Activated naive CD8-positive, alpha-beta T cell (primary cell): Measurements from ENCODE around the gene ZRSR2.
"Not testable (repeated sequence)": the region's sequence is repeated elsewhere in the genome, so short reads cannot be mapped to it uniquely, and the experiment has no call there.

ENCODE experiments used
- H3K27ac Mint-ChIP-seq: one replicate; pipeline ENCODE4 v1.8.0; 2021; ENCODE audit warnings: mixed read lengths
- H3K27me3 Mint-ChIP-seq: one replicate; pipeline ENCODE4 v1.8.0; 2021; ENCODE audit warnings: mixed read lengths
- H3K36me3 Mint-ChIP-seq: one replicate; pipeline ENCODE4 v1.8.0; 2021; ENCODE audit warnings: mixed read lengths
- H3K4me1 Mint-ChIP-seq: one replicate; pipeline ENCODE4 v1.8.0; 2021; ENCODE audit warnings: low read depth, mixed read lengths
- H3K4me3 Mint-ChIP-seq: one replicate; pipeline ENCODE4 v1.8.0; 2021; ENCODE audit warnings: mild to moderate bottlenecking, mixed read lengths
- H3K9me3 Mint-ChIP-seq: one replicate; pipeline ENCODE4 v1.8.0; 2021; ENCODE audit warnings: low read depth, mixed read lengths

ZRSR2 gene

DNA sequence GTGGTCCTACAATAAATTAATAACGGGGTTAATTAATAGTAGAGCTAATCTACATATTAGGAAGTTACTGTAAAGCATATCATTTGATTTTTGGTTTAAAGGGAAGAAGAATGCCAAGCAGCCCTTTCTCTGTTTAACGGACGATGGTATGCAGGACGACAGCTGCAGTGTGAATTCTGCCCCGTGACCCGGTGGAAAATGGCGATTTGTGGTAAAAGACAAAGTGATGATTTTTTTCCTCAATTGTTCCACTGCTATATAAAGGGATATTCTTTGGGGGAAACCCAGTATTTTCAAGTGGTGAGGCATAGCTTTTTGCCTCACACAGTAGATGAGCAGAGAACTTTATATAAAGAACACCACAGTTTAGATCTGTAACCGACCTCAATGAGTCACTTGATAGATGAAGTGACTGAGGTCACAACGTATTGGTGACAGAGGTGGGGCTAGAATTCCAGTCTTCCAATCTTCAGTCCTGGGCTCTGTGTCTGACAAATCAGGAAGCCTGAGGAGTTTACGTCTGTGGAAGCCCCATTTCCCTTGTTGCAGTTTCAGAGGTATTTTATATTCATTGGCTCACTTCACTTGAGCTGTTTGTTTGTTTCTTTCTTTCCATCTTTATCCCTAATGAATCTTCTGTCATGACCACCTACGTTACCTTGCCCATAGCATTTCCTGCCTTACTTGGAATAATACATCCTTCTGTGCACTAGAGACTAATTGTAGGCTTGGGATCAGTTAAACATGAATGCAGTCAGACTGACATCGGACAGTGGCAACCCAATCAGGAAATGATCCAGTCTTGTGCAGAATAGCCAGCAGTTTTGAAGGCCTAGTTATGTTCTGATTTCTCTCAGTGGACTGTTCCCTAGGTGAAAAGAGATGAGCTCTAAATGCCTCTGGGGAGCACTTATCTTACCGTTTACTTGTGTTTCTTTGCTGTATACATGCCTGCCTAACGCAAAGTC lies 30.1 kb downstream of the ZRSR2 start:
- Mint-ChIP-seq H3K4me1 (peaks cover 35% of the 10 kb centered on the region), H3K36me3 (peaks cover 7% of the 10 kb centered on the region), H3K27me3 (no peaks in the 10 kb centered on the region), H3K4me3 (no peak overlapping the region), H3K9me3 (no peaks in the 10 kb centered on the region), H3K27ac (peak overlapping the region; percentile 66)

DNA sequence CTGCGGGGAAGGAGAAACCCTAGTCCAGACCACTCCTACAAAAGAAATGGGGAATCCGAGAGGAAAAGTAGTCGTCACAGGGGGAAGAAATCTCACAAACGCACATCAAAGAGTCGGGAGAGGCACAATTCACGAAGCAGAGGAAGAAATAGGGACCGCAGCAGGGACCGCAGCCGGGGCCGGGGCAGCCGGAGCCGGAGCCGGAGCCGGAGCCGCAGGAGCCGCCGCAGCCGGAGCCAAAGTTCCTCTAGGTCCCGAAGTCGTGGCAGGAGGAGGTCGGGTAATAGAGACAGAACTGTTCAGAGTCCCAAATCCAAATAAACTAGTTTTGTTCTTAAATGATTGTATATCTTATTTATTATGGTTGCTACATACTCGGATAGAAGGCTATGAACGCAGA lies 32.6 kb downstream of the ZRSR2 start:
- Mint-ChIP-seq H3K4me3 (no peak overlapping the region), H3K27me3 (no peaks in the 10 kb centered on the region), H3K9me3 (no peaks in the 10 kb centered on the region), H3K4me1 (peaks cover 13% of the 10 kb centered on the region), H3K27ac (no peak overlapping the region), H3K36me3 (peaks cover 7% of the 10 kb centered on the region)

DNA sequence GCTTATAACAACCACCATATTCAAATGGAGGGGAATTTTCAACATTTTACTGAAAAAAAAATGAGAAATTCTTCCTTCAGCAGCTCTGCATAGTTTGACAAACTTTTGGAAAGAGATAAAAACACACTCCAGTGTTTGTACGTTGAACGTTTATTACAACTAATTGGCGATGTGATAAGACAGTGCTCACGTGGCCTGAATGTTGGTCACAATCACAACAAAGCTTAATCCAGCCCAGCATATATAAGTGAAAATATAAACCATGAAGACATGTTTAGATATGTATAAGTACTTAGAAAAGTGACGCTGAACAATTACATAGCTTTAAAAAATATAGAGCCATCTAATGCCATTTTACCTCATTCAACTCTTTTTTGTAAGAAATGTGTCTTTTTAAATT lies 35.7 kb downstream of the ZRSR2 start:
- no peak overlapping the region for H3K27ac Mint-ChIP-seq

DNA sequence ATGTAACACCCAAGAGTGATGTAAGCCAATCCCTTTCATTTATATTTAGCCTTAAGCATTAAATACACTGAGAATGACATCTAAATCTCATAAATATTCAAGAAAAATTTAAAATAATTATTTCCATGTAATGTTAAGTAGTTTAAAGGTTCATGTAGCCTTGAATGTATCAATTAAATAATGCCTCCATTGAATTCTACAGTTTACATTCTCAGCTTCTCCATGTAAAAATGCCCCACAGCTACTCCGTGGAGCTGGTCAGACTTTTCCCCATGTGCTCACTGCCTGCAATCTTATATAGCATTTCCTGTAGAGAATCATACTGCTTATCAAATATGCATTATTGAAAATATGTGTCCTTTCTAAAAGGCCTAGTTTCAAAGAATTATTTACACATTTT lies 38.9 kb downstream of the ZRSR2 start:
- Mint-ChIP-seq H3K4me3 (no peak overlapping the region), H3K36me3 (peaks cover 2% of the 10 kb centered on the region), H3K9me3 (no peaks in the 10 kb centered on the region), H3K27ac (no peak overlapping the region), H3K27me3 (no peaks in the 10 kb centered on the region), H3K4me1 (peaks cover 2% of the 10 kb centered on the region)

More for the DNA sequence above, 35.7 kb downstream of the ZRSR2 start:
- peaks cover 5% of the 10 kb centered on the region for H3K36me3 Mint-ChIP-seq
- no peaks in the 10 kb centered on the region for H3K27me3 Mint-ChIP-seq
- H3K4me1 Mint-ChIP-seq = peaks cover 1% of the 10 kb centered on the region
- no peaks in the 10 kb centered on the region for H3K9me3 Mint-ChIP-seq
- no peak overlapping the region for H3K4me3 Mint-ChIP-seq

DNA sequence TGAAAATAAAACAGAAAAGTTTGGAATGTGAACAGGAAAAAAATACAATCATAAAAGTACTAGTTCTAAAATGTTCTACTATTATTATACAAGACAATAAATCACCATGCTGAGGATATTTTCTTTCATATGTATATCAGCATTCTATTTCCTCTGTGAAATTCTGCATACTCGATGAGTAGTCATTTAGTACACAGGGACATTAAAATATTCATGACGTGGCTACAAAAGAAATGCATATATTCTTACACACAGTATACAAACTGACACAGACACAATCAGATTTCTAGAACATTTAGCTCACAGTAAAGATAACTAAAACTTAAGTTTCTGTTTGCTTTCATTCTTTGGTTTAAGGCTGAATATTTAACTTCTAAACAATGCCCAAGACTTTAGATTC lies 41.1 kb downstream of the ZRSR2 start:
- H3K9me3 Mint-ChIP-seq, H3K4me1 Mint-ChIP-seq, H3K36me3 Mint-ChIP-seq, H3K4me3 Mint-ChIP-seq, H3K27ac Mint-ChIP-seq, H3K27me3 Mint-ChIP-seq: not testable (repeated sequence)

DNA sequence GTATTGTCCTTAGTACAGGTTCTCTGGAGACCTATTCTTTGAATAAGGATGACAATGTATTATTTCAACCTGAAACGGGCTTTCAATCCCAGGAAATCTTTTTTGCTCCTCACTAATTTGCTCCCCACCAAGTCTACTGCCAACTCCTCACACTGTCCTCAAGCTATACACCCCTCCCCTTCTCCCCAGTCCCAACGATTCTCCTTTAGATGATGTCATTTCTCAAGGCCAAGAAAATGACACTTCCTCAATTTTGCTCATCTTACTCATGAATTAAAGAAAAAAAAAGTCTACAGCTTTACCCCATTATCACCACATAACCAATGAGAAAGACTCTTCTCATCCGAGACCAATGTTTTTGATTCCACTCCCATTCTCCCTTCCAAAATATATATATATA lies 43.8 kb downstream of the ZRSR2 start:
- Mint-ChIP-seq H3K9me3 (no peaks in the 10 kb centered on the region), H3K27ac (peak overlapping the region; percentile 35), H3K36me3 (no peaks in the 10 kb centered on the region)

DNA sequence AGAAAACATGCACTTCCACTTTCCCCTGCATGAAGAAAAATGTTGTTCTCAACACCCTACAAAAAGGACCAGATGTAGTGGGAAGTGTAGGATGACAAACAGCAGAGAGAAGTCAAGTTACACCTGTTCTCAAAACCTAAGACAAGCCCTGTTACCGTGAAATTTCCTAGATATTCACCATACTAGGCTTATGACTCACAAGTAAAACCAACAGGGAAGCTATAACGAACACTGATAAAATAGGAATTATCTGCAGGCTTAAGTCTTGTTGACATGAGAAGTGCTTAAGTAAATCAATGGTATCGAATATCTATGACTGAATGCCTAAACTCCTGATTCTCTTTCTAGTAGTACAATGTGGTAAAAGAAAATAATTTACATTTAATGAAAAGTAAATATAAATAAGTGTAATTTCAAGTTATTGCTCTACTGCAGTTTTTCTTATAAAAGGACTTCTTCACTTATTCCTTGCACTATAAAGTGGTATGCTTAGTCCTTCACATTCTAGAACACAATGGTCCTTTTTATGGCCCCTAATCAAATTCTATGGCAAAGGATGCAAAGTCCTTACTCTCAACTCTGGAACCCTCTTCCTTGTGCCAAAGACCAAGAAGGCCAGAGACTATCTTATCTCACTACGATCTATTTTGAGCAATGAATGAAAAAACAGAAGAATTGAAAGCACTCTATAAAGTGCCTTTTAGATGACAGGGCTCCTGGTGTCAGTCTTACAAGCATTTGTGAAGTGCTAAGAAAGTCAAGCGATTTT lies 44.7 kb downstream of the ZRSR2 start:
- Mint-ChIP-seq H3K9me3 (no peaks in the 10 kb centered on the region), H3K4me1 (peaks cover 2% of the 10 kb centered on the region), H3K4me3 (no peak overlapping the region), H3K27ac (no peak overlapping the region), H3K36me3 (no peaks in the 10 kb centered on the region), H3K27me3 (no peaks in the 10 kb centered on the region)

More for the DNA sequence above, 43.8 kb downstream of the ZRSR2 start:
- H3K4me1 Mint-ChIP-seq = peaks cover 2% of the 10 kb centered on the region
- H3K4me3 Mint-ChIP-seq = no peak overlapping the region
- H3K27me3 Mint-ChIP-seq = no peaks in the 10 kb centered on the region

DNA sequence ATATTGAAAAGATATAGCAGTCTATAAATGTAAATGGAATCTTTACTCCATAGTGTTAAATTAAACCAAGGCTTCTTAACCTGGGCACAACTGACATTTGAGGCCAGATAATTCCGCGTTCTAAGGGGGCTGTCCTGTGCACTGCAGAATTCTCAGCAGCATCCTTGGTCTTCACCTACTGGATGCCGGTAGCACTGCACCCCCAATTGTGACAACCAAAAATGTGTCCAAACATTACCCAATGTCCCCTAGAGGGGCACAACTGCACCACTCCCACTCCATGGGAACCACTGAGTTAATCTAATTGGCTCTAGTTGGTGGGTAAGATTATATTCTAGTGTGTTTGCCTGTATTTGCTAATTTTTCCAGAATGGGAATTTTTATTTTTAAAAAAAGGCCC lies 47.7 kb downstream of the ZRSR2 start:
- Mint-ChIP-seq H3K27ac (no peak overlapping the region), H3K4me3 (no peak overlapping the region), H3K36me3 (no peaks in the 10 kb centered on the region), H3K27me3 (no peaks in the 10 kb centered on the region), H3K4me1 (peaks cover 2% of the 10 kb centered on the region), H3K9me3 (no peaks in the 10 kb centered on the region)

- Mint-ChIP-seq H3K36me3 (no peaks in the 10 kb centered on the region), H3K9me3 (no peaks in the 10 kb centered on the region), H3K4me1 (no peaks in the 10 kb centered on the region), H3K27ac (no peak overlapping the region), H3K27me3 (no peaks in the 10 kb centered on the region), H3K4me3 (no peak overlapping the region)
Observed at GRCh38 chrX:15841853-15842516, 51.7 kb downstream of the ZRSR2 start.

DNA sequence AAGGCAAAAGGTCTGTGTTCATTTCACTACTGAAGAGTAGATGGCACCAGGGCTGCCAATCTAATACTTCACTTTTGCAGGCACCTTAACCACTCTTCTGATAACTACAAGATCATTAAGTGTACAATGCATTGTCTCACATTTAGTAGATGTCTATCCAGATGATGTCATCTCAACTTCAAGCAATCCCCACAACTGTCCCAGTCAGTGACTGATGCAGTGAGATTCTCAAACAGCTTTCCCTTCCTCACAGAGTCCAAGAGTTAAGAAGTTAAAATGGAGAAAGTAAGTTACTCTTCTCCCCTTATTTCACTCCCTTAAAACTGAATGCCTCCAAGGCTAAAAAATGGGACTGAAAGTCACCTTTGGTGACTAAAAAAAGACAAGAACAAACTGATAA lies 53.7 kb downstream of the ZRSR2 start:
- H3K36me3 Mint-ChIP-seq = no peaks in the 10 kb centered on the region

GRCh38 chrX:15848576-15848975 lies 58.3 kb downstream of the ZRSR2 start:
- Mint-ChIP-seq H3K27ac (no peak overlapping the region), H3K9me3 (no peaks in the 10 kb centered on the region), H3K27me3 (no peaks in the 10 kb centered on the region), H3K36me3 (no peaks in the 10 kb centered on the region), H3K4me3 (no peak overlapping the region), H3K4me1 (peaks cover 23% of the 10 kb centered on the region)

More for the DNA sequence above, 53.7 kb downstream of the ZRSR2 start:
- Mint-ChIP-seq H3K9me3 (no peaks in the 10 kb centered on the region), H3K27me3 (no peaks in the 10 kb centered on the region), H3K4me3 (no peak overlapping the region), H3K27ac (no peak overlapping the region), H3K4me1 (peaks cover 1% of the 10 kb centered on the region)

DNA sequence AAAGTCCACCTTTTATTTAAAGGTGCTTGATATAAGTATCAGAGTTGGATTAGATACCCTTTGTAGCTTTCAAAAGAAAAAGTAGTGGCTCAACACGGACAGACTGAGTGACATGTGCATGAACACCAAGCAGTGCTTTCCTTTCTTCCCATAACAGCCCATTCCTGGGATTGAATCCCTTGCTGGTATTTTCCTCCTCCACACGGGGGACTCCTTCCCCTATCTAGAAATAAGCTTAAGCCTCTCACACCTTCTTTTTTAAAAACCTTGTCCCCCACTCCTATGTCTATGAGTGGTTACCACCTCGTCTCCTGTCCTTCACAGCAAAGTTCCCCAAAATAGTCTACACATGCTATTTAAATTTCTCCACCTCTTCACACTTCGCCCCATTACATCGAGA lies 59.3 kb downstream of the ZRSR2 start:
- Mint-ChIP-seq H3K36me3 (no peaks in the 10 kb centered on the region), H3K27ac (no peak overlapping the region), H3K4me1 (peaks cover 23% of the 10 kb centered on the region)

GRCh38 chrX:15853586-15854079 lies 63.3 kb downstream of the ZRSR2 start:
- Mint-ChIP-seq H3K27me3 (no peaks in the 10 kb centered on the region), H3K9me3 (no peaks in the 10 kb centered on the region), H3K4me1 (peaks cover 29% of the 10 kb centered on the region), H3K4me3 (peak overlapping the region; percentile 81), H3K27ac (peak overlapping the region; percentile 28), H3K36me3 (no peaks in the 10 kb centered on the region)

More for the DNA sequence above, 59.3 kb downstream of the ZRSR2 start:
- H3K27me3 Mint-ChIP-seq = no peaks in the 10 kb centered on the region
- H3K9me3 Mint-ChIP-seq = no peaks in the 10 kb centered on the region
- no peak overlapping the region for H3K4me3 Mint-ChIP-seq

GRCh38 chrX:15854080-15854655 lies 63.9 kb downstream of the ZRSR2 start:
- H3K4me1 Mint-ChIP-seq = peaks cover 29% of the 10 kb centered on the region
- H3K4me3 Mint-ChIP-seq = peak overlapping the region; percentile 81
- no peaks in the 10 kb centered on the region for H3K36me3 Mint-ChIP-seq
- no peaks in the 10 kb centered on the region for H3K9me3 Mint-ChIP-seq
- H3K27me3 Mint-ChIP-seq = no peaks in the 10 kb centered on the region
- H3K27ac Mint-ChIP-seq = peak overlapping the region; percentile 28
